Activated B cell treated with CpG ODN at 0.5 μM for 24 hours (primary cell): ENCODE results near the gene PHACTR2. TPM values are rescaled to one million over a fixed set of nuclear protein-coding genes. Genes with fewer than 3 reads are reported as not detected.
"Not testable (repeated sequence)": the region's sequence is repeated elsewhere in the genome, so short reads cannot be mapped to it uniquely, and the experiment has no call there.

Source experiments
- ATAC-seq: fragments of 200-7000 bp; cut with Tn5 transposase; one replicate; pipeline ENCODE4 v1.10.0; 2021; ENCODE audit warnings: low read depth, mild to moderate bottlenecking, moderate library complexity
- CTCF ChIA-PET: fragments of 350-600 bp; sonication (Branson Sonifier 250); formaldehyde crosslinking; loops from one replicate; lab custom pipeline; 2021; ENCODE audit warnings: antibody characterized with exemption; lab: Charles Lee
- POLR2A ChIA-PET: fragments of 350-600 bp; sonication (Branson Sonifier 250); formaldehyde crosslinking; loops from one replicate; lab custom pipeline; 2021; ENCODE audit warnings: antibody characterized with exemption; lab: Charles Lee
- DNase-seq: peaks from one replicate; pipeline ENCODE4 v3.0.0; 2022
- H3K27ac Mint-ChIP-seq: one replicate; pipeline ENCODE4 v1.8.0; 2020; ENCODE audit warnings: mixed read lengths
- H3K27me3 Mint-ChIP-seq: one replicate; pipeline ENCODE4 v1.8.0; 2021; ENCODE audit warnings: mixed read lengths
- H3K36me3 Mint-ChIP-seq: one replicate; pipeline ENCODE4 v1.8.0; 2021; ENCODE audit warnings: low read depth, mixed read lengths
- H3K4me1 Mint-ChIP-seq: one replicate; pipeline ENCODE4 v1.8.0; 2021; ENCODE audit warnings: mixed read lengths
- H3K4me3 Mint-ChIP-seq: one replicate; pipeline ENCODE4 v1.8.0; 2020; ENCODE audit warnings: mild to moderate bottlenecking, mixed read lengths
- H3K9me3 Mint-ChIP-seq: one replicate; pipeline ENCODE4 v1.8.0; 2020; ENCODE audit warnings: mixed read lengths
- CTCF ChIP-seq: fragments of 200-600 bp; IDR thresholded peaks from one replicate; pipeline ENCODE4 v1.8.0; 2022; ENCODE audit warnings: antibody characterized with exemption, mild to moderate bottlenecking
- intact Hi-C: fragments of 100-400 bp; cut with micrococcal nuclease; formaldehyde crosslinking; loops from one replicate; pipeline ENCODE4 v1.15.1; 2024
- total RNA-seq: library from RNA; stranded (reverse); gene quantifications from 2 replicates; pipeline ENCODE4 v1.2.3, GENCODE V29; 2022

Gene PHACTR2
- total RNA-seq, 1 donor from 2014 or later, result 11.7 TPM

DNA sequence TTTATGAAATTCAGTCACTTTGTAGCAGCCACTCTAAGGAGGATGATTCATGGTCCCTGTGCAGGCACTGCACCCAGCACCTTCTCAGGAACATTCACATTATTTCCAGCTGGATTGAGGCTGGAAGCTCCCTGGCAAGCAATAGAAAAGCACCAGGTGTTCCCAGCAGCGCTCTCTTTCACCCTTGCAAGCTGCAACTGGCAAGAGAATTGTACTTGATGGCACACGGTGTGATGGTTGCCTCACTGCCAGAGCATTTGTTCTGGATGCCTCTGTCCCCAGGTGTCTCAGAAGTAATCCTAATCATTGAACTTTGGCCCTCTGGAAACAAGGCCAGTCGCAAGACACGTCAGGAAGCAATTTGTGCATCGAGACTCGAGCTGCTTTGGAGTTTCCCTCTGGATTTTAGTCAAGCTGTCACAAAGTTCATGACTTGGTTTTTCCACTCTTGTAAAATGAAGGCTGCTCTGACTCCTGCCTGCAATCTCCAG lies 24.9 kb upstream of the PHACTR2 start:
- no peak for TF ChIP-seq CTCF
- Mint-ChIP-seq H3K4me3 (no peak overlapping the region), H3K9me3 (peaks cover 13% of the 10 kb centered on the region), H3K27ac (no peak overlapping the region), H3K4me1 (no peaks in the 10 kb centered on the region), H3K36me3 (no peaks in the 10 kb centered on the region), H3K27me3 (no peaks in the 10 kb centered on the region)
- ATAC-seq (no peak), DNase-seq (no peak)
- CTCF ChIA-PET, result no interaction called here
- intact Hi-C loops, result no loop called here
- POLR2A ChIA-PET, result no interaction called here

DNA sequence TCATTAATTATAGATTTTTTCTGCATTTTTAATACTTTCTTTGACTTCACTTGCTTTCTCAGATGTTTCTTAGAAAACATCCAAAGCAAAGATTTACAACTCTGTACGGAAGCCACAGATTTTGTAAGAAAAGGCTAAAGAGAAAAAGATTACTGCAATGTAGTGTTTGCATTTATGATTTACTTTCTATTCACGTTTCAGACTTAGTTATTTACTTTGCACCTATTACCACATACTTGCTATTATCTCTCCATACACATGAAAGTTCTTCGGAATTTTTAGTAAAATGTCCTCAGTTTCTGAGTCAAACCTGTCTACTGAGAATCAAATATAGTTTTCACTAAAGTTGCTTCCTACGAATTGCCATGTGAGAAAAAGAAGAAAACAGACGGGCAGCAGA lies 22.2 kb upstream of the PHACTR2 start:
- Mint-ChIP-seq H3K4me1 (no peaks in the 10 kb centered on the region), H3K27ac (no peak overlapping the region), H3K36me3 (peaks cover 6% of the 10 kb centered on the region), H3K27me3 (no peaks in the 10 kb centered on the region), H3K4me3 (no peak overlapping the region), H3K9me3 (peaks cover 12% of the 10 kb centered on the region)
- CTCF ChIA-PET, result no interaction called here
- ATAC-seq (no peak), DNase-seq (no peak)
- intact Hi-C loops, result no loop called here
- POLR2A ChIA-PET, result no interaction called here
- no peak for TF ChIP-seq CTCF

- no peak for TF ChIP-seq CTCF
- no peak overlapping the region for H3K27ac Mint-ChIP-seq
- peaks cover 6% of the 10 kb centered on the region for H3K36me3 Mint-ChIP-seq
- peaks cover 15% of the 10 kb centered on the region for H3K9me3 Mint-ChIP-seq
- H3K27me3 Mint-ChIP-seq, result no peaks in the 10 kb centered on the region
- intact Hi-C loops, result no loop called here
- CTCF ChIA-PET, result no interaction called here
- no peak for ATAC-seq
- H3K4me3 Mint-ChIP-seq, result no peak overlapping the region
- POLR2A ChIA-PET, result no interaction called here
- no peaks in the 10 kb centered on the region for H3K4me1 Mint-ChIP-seq
- no peak for DNase-seq
Measured at GRCh38 chr6:143656026-143656425, 21.7 kb upstream of the PHACTR2 start.

DNA sequence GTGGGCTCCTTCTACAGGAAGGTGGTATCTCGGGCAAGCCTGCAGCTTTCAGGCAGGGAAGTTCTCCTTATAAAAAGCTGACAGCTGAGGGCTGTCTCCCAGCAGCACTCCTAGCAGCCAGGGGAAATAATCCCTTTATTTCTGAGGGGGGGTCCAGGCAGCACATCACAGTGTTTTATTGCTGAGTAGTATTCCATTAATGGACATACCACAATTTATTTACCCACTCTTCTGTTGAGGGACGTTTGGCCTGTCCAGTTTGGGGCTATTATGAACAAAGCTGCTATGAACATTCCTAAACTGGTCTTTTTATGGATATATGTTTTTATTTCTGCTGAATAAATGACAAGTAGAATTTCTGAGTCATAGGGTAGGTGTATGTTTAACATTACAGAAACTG lies 20.0 kb upstream of the PHACTR2 start:
- ChIA-PET CTCF (no interaction called here), POLR2A (no interaction called here)
- Mint-ChIP-seq H3K36me3 (peaks cover 6% of the 10 kb centered on the region), H3K27me3 (no peaks in the 10 kb centered on the region), H3K4me3 (no peak overlapping the region), H3K4me1 (no peaks in the 10 kb centered on the region), H3K27ac (no peak overlapping the region), H3K9me3 (peaks cover 16% of the 10 kb centered on the region)
- intact Hi-C loops, result no loop called here
- no peak for TF ChIP-seq CTCF
- ATAC-seq, result no peak
- no peak for DNase-seq

- H3K36me3 Mint-ChIP-seq, DNase-seq, H3K27me3 Mint-ChIP-seq, CTCF ChIA-PET, POLR2A ChIA-PET, H3K4me3 Mint-ChIP-seq, H3K4me1 Mint-ChIP-seq, ATAC-seq, H3K27ac Mint-ChIP-seq, intact Hi-C loops: not testable (repeated sequence)
- peaks cover 22% of the 10 kb centered on the region for H3K9me3 Mint-ChIP-seq
Measured at GRCh38 chr6:143660170-143660569, 17.6 kb upstream of the PHACTR2 start.

DNA sequence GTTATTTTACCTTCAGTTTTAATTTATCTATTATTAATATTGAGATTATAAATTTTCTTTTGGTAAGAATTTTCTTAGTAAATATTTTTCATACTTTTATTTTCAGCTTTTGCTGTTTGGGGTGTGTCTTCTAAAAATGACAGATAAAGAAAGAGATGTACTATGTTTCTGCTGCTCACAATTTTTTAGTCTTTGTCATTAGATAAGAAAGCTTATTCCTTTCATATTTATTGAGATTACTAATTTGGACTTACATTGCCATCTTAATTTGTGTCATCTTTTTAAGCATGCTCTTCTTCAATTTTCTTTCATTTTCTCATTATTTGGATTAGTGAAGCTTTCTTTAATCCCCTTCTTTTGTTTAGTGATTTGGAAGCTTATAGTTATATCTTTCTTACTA lies 13.6 kb upstream of the PHACTR2 start:
- no peaks in the 10 kb centered on the region for H3K4me1 Mint-ChIP-seq
- peaks cover 35% of the 10 kb centered on the region for H3K9me3 Mint-ChIP-seq
- H3K27ac Mint-ChIP-seq, result no peak overlapping the region
- ATAC-seq (no peak), DNase-seq (no peak)
- H3K27me3 Mint-ChIP-seq, result peaks cover 4% of the 10 kb centered on the region
- ChIA-PET POLR2A (no interaction called here), CTCF (no interaction called here)
- intact Hi-C loops, result no loop called here
- TF ChIP-seq CTCF, result no peak
- no peak overlapping the region for H3K4me3 Mint-ChIP-seq
- peaks cover 12% of the 10 kb centered on the region for H3K36me3 Mint-ChIP-seq

DNA sequence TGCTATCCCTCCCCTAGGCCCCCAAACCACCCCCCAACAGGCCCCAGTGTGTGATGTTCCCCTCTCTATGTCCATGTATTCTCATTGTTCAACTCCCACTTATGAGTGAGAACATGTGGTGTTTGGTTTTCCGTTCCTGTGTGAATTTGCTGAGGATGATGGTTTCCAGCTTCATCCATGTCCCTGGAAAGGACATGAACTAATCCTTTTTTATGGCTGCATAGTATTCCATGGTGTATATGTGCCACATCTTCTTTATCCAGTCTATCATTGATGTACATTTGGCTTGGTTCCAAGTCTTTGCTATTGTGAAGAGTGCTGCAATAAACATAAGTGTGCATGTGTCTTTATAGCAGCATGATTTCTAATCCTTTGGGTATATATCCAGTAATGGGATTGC lies 11.8 kb upstream of the PHACTR2 start:
- H3K4me3 Mint-ChIP-seq, POLR2A ChIA-PET, H3K4me1 Mint-ChIP-seq, H3K27ac Mint-ChIP-seq, H3K36me3 Mint-ChIP-seq, DNase-seq, ATAC-seq, H3K27me3 Mint-ChIP-seq, intact Hi-C loops, CTCF ChIA-PET: not testable (repeated sequence)
- H3K9me3 Mint-ChIP-seq, result peaks cover 32% of the 10 kb centered on the region

- POLR2A ChIA-PET, H3K27ac Mint-ChIP-seq, H3K4me3 Mint-ChIP-seq, H3K36me3 Mint-ChIP-seq, intact Hi-C loops, ATAC-seq, DNase-seq, H3K4me1 Mint-ChIP-seq, CTCF ChIA-PET: not testable (repeated sequence)
- Mint-ChIP-seq H3K9me3 (peaks cover 27% of the 10 kb centered on the region), H3K27me3 (peaks cover 11% of the 10 kb centered on the region)
Measured at GRCh38 chr6:143669483-143669882, 8.3 kb upstream of the PHACTR2 start.
